T-helper 2 cell treated with Interferon-gamma antibody and Interleukin-4, amounts not matched to agents 100 ng/mL and 5 ng/mL, for 36 hours (primary cell): ENCODE data around the gene SMTN. TPM values are rescaled to one million over a fixed set of nuclear protein-coding genes. Genes with fewer than 3 reads are reported as not detected.

Source experiments
- intact Hi-C: fragments of 100-400 bp; cut with micrococcal nuclease; formaldehyde crosslinking; loops from one replicate; pipeline ENCODE4 v1.15.1; 2023
- total RNA-seq: library from RNA; stranded (reverse); gene quantifications from 2 replicates; pipeline ENCODE4 v1.2.3, GENCODE V29; 2022

SMTN gene
- total RNA-seq, 1 donor from 2014 or later = 28.6 TPM

- intact Hi-C loops = no loop called here
These were observed 62.4 kb downstream of the SMTN start for GRCh38 chr22:31143537-31143936.

DNA sequence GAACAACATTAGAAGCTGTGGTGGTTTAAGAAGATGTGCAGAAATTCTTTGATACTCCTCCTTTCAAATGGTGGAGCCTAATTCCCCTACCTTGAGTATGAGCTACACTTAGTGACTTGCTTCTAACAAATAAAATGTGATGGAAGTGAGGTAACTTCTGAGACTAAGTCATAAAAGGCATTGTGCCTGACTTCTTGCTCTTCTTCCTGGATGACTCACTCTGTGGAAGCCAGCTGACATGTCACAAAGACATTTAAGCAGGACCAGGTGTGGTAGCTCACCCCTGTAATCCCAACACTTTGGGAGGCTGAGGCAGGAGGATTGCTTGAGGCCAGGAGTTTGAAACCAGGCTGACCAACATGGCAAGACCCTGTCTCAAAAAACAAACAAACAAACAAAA lies 63.1 kb downstream of the SMTN start:
- intact Hi-C loops = no loop called here

DNA sequence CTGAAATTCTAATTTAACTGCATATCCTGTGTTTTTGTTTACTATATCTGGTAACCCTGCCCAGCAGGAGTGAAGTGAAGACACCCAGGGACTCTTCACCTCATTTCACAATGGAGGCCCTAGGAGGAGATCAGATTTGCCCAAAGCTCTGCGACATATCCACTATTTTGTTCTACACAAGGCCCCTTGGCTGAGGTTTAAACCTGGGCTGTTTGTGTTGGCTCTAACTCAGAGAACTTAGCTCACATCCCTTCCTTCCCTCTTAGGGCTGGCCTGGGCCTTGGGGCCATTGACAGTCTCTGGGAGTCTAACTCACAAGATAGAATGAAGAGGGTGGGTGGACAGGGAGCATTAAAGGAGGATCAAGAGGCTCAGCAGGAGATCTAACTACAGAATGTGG lies 67.4 kb downstream of the SMTN start:
- intact Hi-C loops = no loop called here

DNA sequence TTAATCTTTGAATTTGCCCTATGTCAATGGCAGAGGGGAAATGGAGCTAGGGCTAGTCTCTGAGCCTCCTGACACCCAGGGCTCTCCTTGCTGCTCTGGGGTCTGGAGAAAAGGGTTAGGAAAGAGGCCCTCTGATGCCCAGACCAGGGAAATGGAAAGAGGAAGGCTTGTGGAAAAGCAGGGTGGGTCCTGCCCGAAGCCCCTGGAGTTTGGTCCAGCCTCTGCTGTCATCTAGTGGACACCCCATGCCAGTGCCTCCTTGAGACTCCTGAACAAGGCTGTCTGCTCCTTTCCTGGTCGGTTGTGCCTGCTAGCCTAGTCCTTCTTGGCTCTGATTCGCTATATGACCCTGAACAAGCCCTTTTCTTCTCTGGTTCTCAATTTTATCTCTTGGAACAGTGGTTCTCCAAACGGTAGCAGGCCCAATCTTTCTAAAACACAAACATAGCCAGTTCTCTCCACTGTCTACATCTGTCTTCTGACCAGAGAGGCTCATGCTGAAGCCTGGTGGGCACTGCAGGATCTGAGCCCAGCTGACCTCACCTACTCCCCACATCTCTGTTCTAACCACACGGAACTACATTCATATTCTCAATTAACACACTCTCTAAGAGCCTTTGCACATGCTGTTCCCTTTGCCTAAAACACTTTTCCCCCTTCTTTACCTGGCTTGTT lies 68.0 kb downstream of the SMTN start:
- intact Hi-C loops = no loop called here

GRCh38 chr22:31150615-31151014 lies 69.5 kb downstream of the SMTN start:
- intact Hi-C loops = no loop called here

DNA sequence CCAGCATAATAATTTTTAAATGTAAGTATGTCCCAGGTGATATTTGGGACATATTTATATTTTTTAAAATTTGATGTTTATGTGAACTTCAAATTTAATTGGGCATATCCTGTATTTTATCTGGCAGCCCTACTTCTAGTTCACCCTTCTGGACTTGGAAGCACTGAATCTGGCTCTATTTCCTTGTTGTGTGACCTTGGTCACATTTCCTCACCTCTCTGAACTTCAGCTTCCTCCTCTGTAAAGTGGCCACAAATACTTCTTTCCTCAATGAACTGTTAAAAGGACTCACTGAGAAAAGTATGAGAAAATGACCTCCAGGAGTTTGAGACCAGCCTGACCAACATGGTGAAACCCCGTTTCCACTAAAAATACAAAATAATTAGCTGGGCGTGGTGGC lies 70.8 kb downstream of the SMTN start:
- intact Hi-C loops = no loop called here

- intact Hi-C loops = no loop called here
These were observed 72.2 kb downstream of the SMTN start for GRCh38 chr22:31153357-31153756.

Other genes with a start within 250 kb of the SMTN start
- 36.8 and 37.4 TPM in 2 replicates for gene MORC2, start 112.5 kb upstream of the SMTN start, total RNA-seq
- gene TUG1, start 112.1 kb upstream of the SMTN start, total RNA-seq = 74.0 and 77.5 TPM in 2 replicates
- 2.8 and 5.8 TPM in 2 replicates for gene SELENOM, start 26.2 kb downstream of the SMTN start, total RNA-seq
- gene INPP5J, start 41.6 kb downstream of the SMTN start, total RNA-seq = 0.30 TPM in 1 of 2 replicates, not detected in the other
- gene PLA2G3, start 59.2 kb downstream of the SMTN start, total RNA-seq = not detected in 2 replicates
- 18.2 and 19.6 TPM in 2 replicates for gene RNF185, start 78.9 kb downstream of the SMTN start, total RNA-seq
- 48.5 and 50.2 TPM in 2 replicates for gene LIMK2, start 131.0 kb downstream of the SMTN start, total RNA-seq
- 25.7 and 26.9 TPM in 2 replicates for gene PIK3IP1, start 211.2 kb downstream of the SMTN start, total RNA-seq